Fibroblast of mammary gland (primary cell): Measurements from ENCODE around the gene ITPK1.
A peak's percentile ranks its signal among the peaks of the same experiment; 100 is the strongest.
"Not testable (repeated sequence)": the region's sequence is repeated elsewhere in the genome, so short reads cannot be mapped to it uniquely, and the experiment has no call there.

Experiments
- DNase-seq: peaks from one replicate; pipeline ENCODE4 v3.0.0-alpha.2; 2010; ENCODE audit warnings: low read depth
- H3K4me3 ChIP-seq: 2 replicates; pipeline ENCODE4 v1.5.1; 2011; ENCODE audit warnings: low read depth, mild to moderate bottlenecking, low read length, moderate library complexity; ENCODE audit not compliant: control insufficient read depth
- CTCF ChIP-seq: conservative IDR thresholded peaks from 2 replicates; pipeline ENCODE4 v1.5.1; 2011; ENCODE audit warnings: low read depth, low read length, inconsistent platforms; ENCODE audit not compliant: control insufficient read depth, insufficient read depth

ITPK1 gene

DNA sequence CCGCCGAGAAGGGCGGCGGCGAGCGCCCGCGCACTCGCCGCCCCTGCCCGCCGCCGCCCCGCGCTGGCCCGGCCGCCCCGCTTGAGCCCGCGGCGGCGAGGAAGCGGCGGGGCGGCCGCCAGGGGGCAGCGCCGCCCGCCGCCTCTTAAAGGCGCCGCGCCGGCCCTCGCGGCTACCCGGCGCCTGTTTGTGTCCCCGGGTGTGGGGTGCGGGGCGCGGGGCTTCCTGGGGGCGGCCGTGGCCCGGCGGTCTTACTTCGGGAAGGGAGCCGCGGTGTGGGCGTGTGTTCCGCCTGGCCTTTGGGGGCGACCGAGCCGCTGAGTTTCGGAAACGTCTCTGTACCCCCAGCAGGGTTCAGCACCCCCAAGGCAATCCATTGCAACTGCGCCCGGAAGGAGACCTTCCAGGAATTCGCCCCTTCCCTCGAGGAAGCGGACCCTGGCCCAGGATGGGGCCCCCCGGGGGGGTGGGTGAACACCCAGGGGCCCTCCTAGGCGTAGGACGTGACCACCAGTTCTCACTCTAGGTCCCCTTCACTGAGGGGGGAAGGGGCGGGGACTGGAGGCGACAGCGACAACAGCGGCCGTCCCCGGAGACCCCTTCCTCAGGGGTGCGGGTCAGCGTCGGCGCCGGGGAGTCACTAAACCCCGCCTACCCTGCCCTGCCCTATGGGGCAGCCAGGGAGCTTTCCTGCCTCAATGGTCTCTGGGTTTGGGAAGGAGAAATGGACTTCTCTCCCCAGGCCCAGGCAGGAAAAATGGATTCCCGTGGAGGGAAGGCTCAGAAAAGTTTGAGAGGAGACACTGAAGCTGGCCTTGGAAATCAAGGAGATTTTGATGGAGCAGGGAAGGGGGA, at the start of gene ITPK1:
TSS of gene ITPK1 (minus strand) at position 105 of the 855 bp plus-strand sequence. CDS start 762 bp downstream, outside the sequence.
- no peak for TF ChIP-seq CTCF
- peak; percentile 34 for DNase-seq
- peak within 1 kb of the TSS; percentile 62 for H3K4me3 ChIP-seq

GRCh38 chr14:93163564-93163963, 47.8 kb upstream of the ITPK1 start:
- no peak overlapping the region for H3K4me3 ChIP-seq
- no peak for TF ChIP-seq CTCF
- no peak for DNase-seq

GRCh38 chr14:93161411-93161940, 45.8 kb upstream of the ITPK1 start:
- no peak for DNase-seq
- H3K4me3 ChIP-seq = no peak overlapping the region
- TF ChIP-seq CTCF = no peak

GRCh38 chr14:93160353-93160801, 44.7 kb upstream of the ITPK1 start:
- DNase-seq = peak; percentile 20
- TF ChIP-seq CTCF = peak; percentile 46
- H3K4me3 ChIP-seq = no peak overlapping the region

GRCh38 chr14:93159625-93160352, 44.1 kb upstream of the ITPK1 start:
- not testable (repeated sequence) for DNase-seq, H3K4me3 ChIP-seq

DNA sequence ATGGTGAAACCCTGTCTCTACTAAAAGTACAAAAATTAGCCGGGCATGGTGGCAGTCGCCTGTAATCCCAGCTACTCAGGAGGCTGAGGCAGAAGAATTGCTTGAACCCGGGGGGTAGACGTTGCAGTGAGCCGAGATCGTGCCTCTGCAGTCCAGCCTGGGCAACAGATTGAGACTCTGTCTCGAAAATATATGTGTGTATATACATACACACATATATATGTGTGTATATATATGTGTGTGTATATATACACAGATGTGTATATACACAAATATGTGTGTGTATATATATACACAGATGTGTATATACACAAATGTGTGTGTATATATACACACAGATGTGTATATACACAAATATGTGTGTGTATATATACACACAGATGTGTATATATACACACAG, 42.6 kb upstream of the ITPK1 start:
- not testable (repeated sequence) for H3K4me3 ChIP-seq, DNase-seq

DNA sequence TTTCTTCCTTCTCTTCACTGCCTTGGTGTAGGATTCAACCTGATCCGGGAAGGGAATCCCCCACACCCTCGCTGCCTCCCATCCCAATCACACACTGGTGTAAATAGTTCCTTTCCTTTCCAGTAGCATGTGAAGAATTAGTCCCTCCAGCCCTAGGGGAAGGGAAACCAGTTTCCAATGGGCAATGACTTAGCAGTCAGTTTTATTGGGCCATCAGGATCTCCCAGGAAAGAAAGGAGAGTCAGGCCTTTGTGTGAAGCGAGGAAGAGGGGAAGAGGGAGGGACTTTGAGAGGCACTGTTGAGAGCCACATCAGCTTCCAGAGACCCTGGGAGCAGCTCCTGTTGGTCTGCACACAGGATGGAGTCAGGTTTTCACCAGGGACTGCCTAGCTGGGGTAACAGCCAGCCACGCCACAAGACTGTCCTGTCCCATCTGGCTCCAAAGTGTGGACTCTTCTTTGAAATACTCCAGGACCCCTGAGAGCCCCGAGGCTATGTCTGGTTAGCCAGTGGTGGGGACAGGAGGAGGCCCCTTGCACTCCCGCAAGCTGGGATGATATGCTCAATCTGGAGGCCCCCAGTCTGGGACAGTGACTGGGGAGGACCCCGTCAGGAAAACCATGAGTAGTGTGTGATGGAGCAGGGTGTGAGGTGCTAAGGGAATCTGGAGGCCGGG, 41.1 kb upstream of the ITPK1 start:
- TF ChIP-seq CTCF = no peak
- no peak for DNase-seq
- H3K4me3 ChIP-seq = no peak overlapping the region
